ENCODE measurements around the gene TPCN1. TPM values are rescaled to one million over a fixed set of nuclear protein-coding genes. Genes with fewer than 3 reads are reported as not detected.

The TPCN1 gene
- total and polyA plus RNA-seq, 2 of the 8 experiments (the other 6 are each of a cell fraction or from before 2014, with no cell fraction given) = 14.9 to 21.4 TPM

DNA sequence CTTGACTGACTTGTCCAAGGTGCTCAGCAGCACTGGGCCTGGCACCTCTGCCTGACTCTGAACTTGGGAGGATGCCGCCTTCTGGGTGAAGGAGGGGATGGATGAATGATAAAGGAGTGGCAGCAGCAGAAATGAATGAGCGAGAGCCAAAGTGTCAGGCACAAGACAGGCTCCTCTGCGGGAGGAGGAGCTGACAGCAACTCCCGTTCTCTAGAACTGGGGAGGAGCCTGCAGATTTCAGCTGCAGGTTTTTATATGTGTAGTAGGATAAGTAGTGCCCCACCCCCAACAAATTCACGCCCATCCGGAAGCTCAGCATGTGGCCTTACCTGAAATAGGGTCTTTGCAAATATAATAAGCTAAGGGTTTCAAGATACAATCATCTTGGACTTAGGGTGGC, 80.5 kb downstream of the TPCN1 start (continued):
- TF ChIP-seq, protein P1, sequence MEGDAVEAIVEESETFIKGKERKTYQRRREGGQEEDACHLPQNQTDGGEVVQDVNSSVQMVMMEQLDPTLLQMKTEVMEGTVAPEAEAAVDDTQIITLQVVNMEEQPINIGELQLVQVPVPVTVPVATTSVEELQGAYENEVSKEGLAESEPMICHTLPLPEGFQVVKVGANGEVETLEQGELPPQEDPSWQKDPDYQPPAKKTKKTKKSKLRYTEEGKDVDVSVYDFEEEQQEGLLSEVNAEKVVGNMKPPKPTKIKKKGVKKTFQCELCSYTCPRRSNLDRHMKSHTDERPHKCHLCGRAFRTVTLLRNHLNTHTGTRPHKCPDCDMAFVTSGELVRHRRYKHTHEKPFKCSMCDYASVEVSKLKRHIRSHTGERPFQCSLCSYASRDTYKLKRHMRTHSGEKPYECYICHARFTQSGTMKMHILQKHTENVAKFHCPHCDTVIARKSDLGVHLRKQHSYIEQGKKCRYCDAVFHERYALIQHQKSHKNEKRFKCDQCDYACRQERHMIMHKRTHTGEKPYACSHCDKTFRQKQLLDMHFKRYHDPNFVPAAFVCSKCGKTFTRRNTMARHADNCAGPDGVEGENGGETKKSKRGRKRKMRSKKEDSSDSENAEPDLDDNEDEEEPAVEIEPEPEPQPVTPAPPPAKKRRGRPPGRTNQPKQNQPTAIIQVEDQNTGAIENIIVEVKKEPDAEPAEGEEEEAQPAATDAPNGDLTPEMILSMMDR (IDR thresholded peaks at IDR 0.05; ENCODE audit: control extremely low read depth in 1 of 3, insufficient read depth in 1 of 3, low read depth in 1 of 3, low read length in 3 of 3) = no peak
- no peak for TF ChIP-seq CREB1 (IDR thresholded peaks at IDR 0.05)
- TF ChIP-seq, protein P2, sequence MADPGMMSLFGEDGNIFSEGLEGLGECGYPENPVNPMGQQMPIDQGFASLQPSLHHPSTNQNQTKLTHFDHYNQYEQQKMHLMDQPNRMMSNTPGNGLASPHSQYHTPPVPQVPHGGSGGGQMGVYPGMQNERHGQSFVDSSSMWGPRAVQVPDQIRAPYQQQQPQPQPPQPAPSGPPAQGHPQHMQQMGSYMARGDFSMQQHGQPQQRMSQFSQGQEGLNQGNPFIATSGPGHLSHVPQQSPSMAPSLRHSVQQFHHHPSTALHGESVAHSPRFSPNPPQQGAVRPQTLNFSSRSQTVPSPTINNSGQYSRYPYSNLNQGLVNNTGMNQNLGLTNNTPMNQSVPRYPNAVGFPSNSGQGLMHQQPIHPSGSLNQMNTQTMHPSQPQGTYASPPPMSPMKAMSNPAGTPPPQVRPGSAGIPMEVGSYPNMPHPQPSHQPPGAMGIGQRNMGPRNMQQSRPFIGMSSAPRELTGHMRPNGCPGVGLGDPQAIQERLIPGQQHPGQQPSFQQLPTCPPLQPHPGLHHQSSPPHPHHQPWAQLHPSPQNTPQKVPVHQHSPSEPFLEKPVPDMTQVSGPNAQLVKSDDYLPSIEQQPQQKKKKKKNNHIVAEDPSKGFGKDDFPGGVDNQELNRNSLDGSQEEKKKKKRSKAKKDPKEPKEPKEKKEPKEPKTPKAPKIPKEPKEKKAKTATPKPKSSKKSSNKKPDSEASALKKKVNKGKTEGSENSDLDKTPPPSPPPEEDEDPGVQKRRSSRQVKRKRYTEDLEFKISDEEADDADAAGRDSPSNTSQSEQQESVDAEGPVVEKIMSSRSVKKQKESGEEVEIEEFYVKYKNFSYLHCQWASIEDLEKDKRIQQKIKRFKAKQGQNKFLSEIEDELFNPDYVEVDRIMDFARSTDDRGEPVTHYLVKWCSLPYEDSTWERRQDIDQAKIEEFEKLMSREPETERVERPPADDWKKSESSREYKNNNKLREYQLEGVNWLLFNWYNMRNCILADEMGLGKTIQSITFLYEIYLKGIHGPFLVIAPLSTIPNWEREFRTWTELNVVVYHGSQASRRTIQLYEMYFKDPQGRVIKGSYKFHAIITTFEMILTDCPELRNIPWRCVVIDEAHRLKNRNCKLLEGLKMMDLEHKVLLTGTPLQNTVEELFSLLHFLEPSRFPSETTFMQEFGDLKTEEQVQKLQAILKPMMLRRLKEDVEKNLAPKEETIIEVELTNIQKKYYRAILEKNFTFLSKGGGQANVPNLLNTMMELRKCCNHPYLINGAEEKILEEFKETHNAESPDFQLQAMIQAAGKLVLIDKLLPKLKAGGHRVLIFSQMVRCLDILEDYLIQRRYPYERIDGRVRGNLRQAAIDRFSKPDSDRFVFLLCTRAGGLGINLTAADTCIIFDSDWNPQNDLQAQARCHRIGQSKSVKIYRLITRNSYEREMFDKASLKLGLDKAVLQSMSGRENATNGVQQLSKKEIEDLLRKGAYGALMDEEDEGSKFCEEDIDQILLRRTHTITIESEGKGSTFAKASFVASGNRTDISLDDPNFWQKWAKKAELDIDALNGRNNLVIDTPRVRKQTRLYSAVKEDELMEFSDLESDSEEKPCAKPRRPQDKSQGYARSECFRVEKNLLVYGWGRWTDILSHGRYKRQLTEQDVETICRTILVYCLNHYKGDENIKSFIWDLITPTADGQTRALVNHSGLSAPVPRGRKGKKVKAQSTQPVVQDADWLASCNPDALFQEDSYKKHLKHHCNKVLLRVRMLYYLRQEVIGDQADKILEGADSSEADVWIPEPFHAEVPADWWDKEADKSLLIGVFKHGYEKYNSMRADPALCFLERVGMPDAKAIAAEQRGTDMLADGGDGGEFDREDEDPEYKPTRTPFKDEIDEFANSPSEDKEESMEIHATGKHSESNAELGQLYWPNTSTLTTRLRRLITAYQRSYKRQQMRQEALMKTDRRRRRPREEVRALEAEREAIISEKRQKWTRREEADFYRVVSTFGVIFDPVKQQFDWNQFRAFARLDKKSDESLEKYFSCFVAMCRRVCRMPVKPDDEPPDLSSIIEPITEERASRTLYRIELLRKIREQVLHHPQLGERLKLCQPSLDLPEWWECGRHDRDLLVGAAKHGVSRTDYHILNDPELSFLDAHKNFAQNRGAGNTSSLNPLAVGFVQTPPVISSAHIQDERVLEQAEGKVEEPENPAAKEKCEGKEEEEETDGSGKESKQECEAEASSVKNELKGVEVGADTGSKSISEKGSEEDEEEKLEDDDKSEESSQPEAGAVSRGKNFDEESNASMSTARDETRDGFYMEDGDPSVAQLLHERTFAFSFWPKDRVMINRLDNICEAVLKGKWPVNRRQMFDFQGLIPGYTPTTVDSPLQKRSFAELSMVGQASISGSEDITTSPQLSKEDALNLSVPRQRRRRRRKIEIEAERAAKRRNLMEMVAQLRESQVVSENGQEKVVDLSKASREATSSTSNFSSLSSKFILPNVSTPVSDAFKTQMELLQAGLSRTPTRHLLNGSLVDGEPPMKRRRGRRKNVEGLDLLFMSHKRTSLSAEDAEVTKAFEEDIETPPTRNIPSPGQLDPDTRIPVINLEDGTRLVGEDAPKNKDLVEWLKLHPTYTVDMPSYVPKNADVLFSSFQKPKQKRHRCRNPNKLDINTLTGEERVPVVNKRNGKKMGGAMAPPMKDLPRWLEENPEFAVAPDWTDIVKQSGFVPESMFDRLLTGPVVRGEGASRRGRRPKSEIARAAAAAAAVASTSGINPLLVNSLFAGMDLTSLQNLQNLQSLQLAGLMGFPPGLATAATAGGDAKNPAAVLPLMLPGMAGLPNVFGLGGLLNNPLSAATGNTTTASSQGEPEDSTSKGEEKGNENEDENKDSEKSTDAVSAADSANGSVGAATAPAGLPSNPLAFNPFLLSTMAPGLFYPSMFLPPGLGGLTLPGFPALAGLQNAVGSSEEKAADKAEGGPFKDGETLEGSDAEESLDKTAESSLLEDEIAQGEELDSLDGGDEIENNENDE (IDR thresholded peaks at IDR 0.05; ENCODE audit: insufficient replicate concordance, low read length) = no peak
- TF ChIP-seq RAD21 (IDR thresholded peaks at IDR 0.05 in 1 of 2, conservative IDR thresholded peaks at IDR 0.05 in 1 of 2; ENCODE audit: low read depth in 2 of 2, low read length in 2 of 2) = no peak

Data from H1 (cell line).